Adrenal gland (tissue), 12 donors: ENCODE results near the gene PLEKHM2. TPM values are rescaled to one million over a fixed set of nuclear protein-coding genes. Genes with fewer than 3 reads are reported as not detected.

Source experiments
- DNase-seq, 7 donors: peaks; one replicate each; pipeline ENCODE4 v3.0.0-alpha.2; 2019 to 2020
- H3K27ac ChIP-seq, 5 donors: fragments of 200-600 bp; sonication (generic) in 4 of 5; 1 replicate in 3 of 5; 2 replicates in 2 of 5; pipeline versions ENCODE4 v1.5.1 to v1.8.0; 2016 to 2020; ENCODE audit warnings: mild to moderate bottlenecking in 1 of 5
- H3K27me3 ChIP-seq: fragments of 200-600 bp; 2 replicates; pipeline ENCODE4 v1.8.0; 2021
- H3K36me3 ChIP-seq, 2 donors: fragments of 200-600 bp; replicated peaks in 1 of 2; 1 replicate in 1 of 2; 2 replicates in 1 of 2; pipeline versions ENCODE4 v1.5.1 to v1.8.0; 2018 to 2022
- H3K4me1 ChIP-seq, 2 donors: fragments of 200-600 bp; replicated peaks in 1 of 2; 1 replicate in 1 of 2; 2 replicates in 1 of 2; pipeline versions ENCODE4 v1.5.1 to v1.8.0; 2018 to 2021
- H3K4me3 ChIP-seq, 4 donors: fragments of 200-600 bp; sonication (generic) in 3 of 4; one replicate each; pipeline ENCODE4 v1.5.1; 2016 to 2018
- H3K9me3 ChIP-seq, 3 donors: fragments of 200-600 bp; sonication (generic) in 1 of 3; replicated peaks in 1 of 3; 1 replicate in 2 of 3; 2 replicates in 1 of 3; pipeline versions ENCODE4 v1.5.1 to v1.8.0; 2016 to 2021
- POLR2A ChIP-seq, 2 donors: fragments of 450-650 bp; IDR thresholded peaks; one replicate each; pipeline ENCODE4 v1.6.1; 2017; ENCODE audit warnings: antibody characterized with exemption in 2 of 2, mild to moderate bottlenecking in 2 of 2, moderate library complexity in 1 of 2
- WGBS, 4 donors: extraction: QIAGEN DNeasy Blood & Tissue Kit in 2 of 4; methylation state at CpG; one replicate each; pipeline versions ENCODE4 v1.1.5 to v1.1.7; 2013 to 2017; 5-methylcytosine and 5-hydroxymethylcytosine counted together
- intact Hi-C, 2 donors: fragments of 100-400 bp; cut with DNase I; formaldehyde crosslinking; loops; one replicate each; pipeline versions ENCODE4 v1.14.1 to v1.15.0; 2022 to 2023
- polyA plus RNA-seq, 3 donors: library from polyadenylated mRNA; stranded (reverse); fragments of 200-250 nt in 2 of 3; fragments of 350-450 nt in 1 of 3; fragmentation: Illumina TruSeq in 1 of 3; extraction: RNeasy Lipid Tissue Mini Kit (QIAGEN cat#74804) in 1 of 3; gene quantifications; one replicate each; pipeline ENCODE4 v1.2.3, GENCODE V29; 2013 to 2014
- total RNA-seq, 9 donors: library from RNA; depleted of rRNA in 4 of 9; stranded (reverse); fragments of >200 nt in 4 of 9; fragments of 120-200 nt in 1 of 9; fragmentation: NEBNext Ultra II Directional in 1 of 9; extraction: Animal tissue kit (Norgen Biotek cat#: 25700) in 1 of 9; gene quantifications; one replicate each; pipeline versions ENCODE4 v1.1.0 to v1.2.4, GENCODE V29; 2013 to 2023
- TF ChIP-seq, protein P1 (sequence below), 6 experiments: fragments of 450-650 bp in 4 of 6; fragments of 200-600 bp in 2 of 6; sonication (generic) in 1 of 6; IDR thresholded peaks; 1 replicate in 5 of 6; 2 replicates in 1 of 6; pipeline versions ENCODE4 v1.5.1 to v1.8.0; 2016 to 2021; ENCODE audit warnings: antibody characterized with exemption in 6 of 6, mild to moderate bottlenecking in 2 of 6, moderate library complexity in 1 of 6
- donor health status: healthy with polysubstance abuse.
- donor health status: Bipolar disorder and iron deficiency.
- donor health status: DM: yes; HTN: yes; CAD: no.
- donor health status: DM: no; HTN: no; CAD: no.
- donor health status: DM: no; HTN: no; CAD: no.
- donor health status: DM: yes; HTN: yes; CAD: no.

Gene PLEKHM2
- total and polyA plus RNA-seq, 12 donors = 25.8 to 103 (median 70.1) TPM

DNA sequence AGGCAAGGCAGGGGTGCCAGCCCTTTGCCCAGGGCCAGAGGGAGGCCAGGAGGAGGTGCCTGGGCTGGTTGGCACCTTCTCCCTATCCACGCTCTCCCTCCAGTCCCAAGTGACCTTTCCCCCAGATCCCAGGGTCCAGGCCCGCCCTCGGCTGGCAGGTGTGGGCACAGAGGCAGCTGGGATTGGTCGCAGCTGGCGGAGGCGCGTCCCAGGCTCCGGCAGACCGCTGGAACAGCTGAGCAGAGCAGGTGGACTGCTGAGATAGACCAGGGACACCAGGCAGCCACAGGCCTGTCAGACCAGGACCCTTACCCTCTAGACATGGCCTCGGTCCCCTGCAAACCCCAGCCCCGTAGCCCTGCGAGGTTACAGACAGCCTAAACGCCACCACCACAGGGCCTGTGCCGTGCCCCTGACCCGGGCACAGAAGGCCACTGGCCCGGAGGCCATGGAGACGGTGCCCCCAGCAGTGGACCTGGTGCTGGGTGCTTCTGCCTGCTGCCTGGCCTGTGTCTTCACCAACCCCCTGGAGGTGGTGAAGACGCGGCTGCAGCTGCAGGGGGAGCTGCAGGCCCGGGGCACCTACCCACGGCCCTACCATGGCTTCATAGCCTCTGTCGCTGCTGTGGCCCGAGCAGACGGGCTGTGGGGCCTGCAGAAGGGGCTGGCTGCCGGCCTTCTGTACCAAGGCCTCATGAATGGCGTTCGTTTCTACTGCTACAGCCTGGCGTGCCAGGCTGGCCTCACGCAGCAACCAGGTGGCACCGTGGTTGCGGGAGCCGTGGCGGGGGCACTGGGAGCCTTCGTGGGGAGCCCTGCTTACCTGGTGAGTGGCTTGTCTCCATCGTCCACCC, 52.1 kb downstream of the PLEKHM2 start, which contains the start of gene SLC25A34:
Gene SLC25A34, plus strand, starts transcription at position 221 of the 854 bp plus-strand sequence. Its CDS starts 228 bp downstream, at position 449.
- Histone ChIP-seq H3K36me3 (peaks cover 0 to 38% of the 10 kb centered on the region in 2 donors), H3K27ac (peak within 1 kb of the TSS; percentile 28 to 88 (median 60)), H3K9me3 (no peaks in the 10 kb centered on the region), H3K4me3 (no peak within 1 kb of the TSS), H3K4me1 (peaks cover 18 to 32% of the 10 kb centered on the region in 2 donors), H3K27me3 (no peaks in the 10 kb centered on the region)
- WGBS, 4 donors = 48 to 63% (median 56%) methylated on average over 6 to 35 of the region's 35 CpGs
- peak in 1 of 2 donors; percentile 37 for TF ChIP-seq POLR2A (IDR thresholded peaks at IDR 0.05)
- TF ChIP-seq, protein P1, sequence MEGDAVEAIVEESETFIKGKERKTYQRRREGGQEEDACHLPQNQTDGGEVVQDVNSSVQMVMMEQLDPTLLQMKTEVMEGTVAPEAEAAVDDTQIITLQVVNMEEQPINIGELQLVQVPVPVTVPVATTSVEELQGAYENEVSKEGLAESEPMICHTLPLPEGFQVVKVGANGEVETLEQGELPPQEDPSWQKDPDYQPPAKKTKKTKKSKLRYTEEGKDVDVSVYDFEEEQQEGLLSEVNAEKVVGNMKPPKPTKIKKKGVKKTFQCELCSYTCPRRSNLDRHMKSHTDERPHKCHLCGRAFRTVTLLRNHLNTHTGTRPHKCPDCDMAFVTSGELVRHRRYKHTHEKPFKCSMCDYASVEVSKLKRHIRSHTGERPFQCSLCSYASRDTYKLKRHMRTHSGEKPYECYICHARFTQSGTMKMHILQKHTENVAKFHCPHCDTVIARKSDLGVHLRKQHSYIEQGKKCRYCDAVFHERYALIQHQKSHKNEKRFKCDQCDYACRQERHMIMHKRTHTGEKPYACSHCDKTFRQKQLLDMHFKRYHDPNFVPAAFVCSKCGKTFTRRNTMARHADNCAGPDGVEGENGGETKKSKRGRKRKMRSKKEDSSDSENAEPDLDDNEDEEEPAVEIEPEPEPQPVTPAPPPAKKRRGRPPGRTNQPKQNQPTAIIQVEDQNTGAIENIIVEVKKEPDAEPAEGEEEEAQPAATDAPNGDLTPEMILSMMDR (IDR thresholded peaks at IDR 0.05) = no peak
- intact Hi-C loops = loop anchor here in 1 of 2 donors (5.0 kb wide), 1 partner anchor 54 kb away; the partner anchor contains the start of gene PLEKHM2
- DNase-seq = peak; percentile 77 to 90 (median 86)

DNA sequence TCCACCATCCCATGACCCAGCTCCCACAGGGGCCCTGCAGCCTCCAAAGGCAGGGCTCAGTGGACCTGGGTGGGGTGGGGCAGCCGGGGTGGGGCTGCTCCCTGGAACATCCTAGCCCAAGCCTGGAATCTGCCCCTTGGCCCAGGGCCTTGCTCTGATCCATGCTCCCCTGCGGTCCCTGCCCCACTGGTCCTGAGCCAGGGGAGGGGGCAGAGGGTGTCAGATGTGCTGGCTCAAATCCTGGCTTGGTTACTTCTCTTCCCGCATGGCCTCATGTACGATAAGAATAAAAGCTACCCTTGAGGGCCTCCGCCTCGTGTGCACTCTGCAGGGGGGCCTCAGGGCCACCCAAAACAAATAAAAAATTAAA, 52.8 kb downstream of the PLEKHM2 start:
- intact Hi-C loops = loop anchor here in 1 of 2 donors (5.0 kb wide), 1 partner anchor 55 kb away; the partner anchor contains the start of gene PLEKHM2
- H3K36me3 ChIP-seq = peaks cover 0 to 32% of the 10 kb centered on the region in 2 donors
- H3K9me3 ChIP-seq = no peaks in the 10 kb centered on the region
- peak overlapping the region in 3 of 5 donors; percentile 28 to 88 (median 77) for H3K27ac ChIP-seq
- DNase-seq = no peak
- H3K4me3 ChIP-seq = no peak overlapping the region
- no peak for TF ChIP-seq POLR2A (IDR thresholded peaks at IDR 0.05)
- TF ChIP-seq, protein P1 (IDR thresholded peaks at IDR 0.05) = no peak
- H3K4me1 ChIP-seq = peaks cover 18 to 36% of the 10 kb centered on the region in 2 donors
- no peaks in the 10 kb centered on the region for H3K27me3 ChIP-seq
- WGBS, 4 donors = 41 to 73% (median 52%) methylated on average over 4 to 6 of the region's 6 CpGs

DNA sequence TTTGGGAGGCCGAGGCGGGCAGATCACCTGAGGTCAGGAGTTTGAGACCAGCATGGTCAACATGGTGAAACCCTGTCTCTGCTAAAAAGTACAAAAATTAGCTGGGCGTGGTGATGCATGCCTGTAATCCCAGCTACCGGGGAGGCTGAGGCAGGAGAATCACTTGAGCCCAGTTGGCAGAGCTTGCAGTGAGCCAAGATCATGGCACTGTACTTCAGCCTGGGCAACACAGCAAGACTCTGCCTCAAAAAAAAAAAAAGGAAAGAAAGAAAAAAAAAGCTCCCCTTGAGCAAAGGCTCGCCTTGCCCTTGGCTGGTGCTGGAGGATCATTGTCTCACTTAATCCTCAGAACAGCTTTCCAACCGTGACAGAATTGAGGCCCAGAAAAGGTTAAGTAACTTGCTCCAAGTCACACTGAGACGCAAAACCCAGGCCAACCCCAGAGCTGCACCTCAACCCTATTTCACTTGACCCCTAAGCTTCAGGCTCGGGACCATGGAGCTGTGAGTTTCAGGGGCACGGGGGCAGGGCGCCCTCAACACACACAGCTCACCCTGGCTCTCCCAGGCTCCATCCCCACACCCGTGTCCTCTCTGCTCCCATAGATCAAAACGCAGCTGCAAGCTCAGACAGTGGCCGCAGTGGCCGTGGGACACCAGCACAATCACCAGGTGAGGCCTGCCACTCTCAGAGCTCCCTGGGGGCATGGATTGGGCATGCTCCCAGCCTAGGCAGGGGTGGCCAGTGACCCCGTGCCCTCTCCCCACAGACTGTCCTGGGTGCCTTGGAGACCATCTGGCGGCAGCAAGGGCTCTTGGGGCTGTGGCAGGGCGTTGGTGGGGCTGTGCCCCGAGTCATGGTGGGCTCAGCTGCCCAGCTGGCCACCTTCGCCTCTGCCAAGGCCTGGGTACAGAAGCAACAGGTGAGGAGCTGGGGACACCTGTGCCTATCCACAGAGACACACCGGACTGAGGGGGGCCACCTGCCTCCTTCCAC, 53.5 kb downstream of the PLEKHM2 start:
- H3K4me1 ChIP-seq = peaks cover 18 to 36% of the 10 kb centered on the region in 2 donors
- H3K9me3 ChIP-seq = no peaks in the 10 kb centered on the region
- no peaks in the 10 kb centered on the region for H3K27me3 ChIP-seq
- WGBS, 4 donors = 61 to 87% (median 78%) methylated on average over 7 to 20 of the region's 20 CpGs
- TF ChIP-seq, protein P1 (IDR thresholded peaks at IDR 0.05) = no peak
- TF ChIP-seq POLR2A (IDR thresholded peaks at IDR 0.05) = no peak
- intact Hi-C loops = loop anchor here in 1 of 2 donors (5.0 kb wide), 1 partner anchor 55 kb away; the partner anchor contains the start of gene PLEKHM2
- H3K4me3 ChIP-seq = no peak overlapping the region
- H3K27ac ChIP-seq = peak overlapping the region in 1 of 5 donors; percentile 66
- peaks cover 0 to 24% of the 10 kb centered on the region in 2 donors for H3K36me3 ChIP-seq
- DNase-seq = no peak
